HL-60 (cell line): ENCODE data around the gene TMEM253.

Source experiments
- DNase-seq, 2 experiments: peaks; one replicate each; pipeline ENCODE4 v3.0.0-alpha.2; 2010 to 2020; ENCODE audit warnings: low read depth in 1 of 2, low spot score in 1 of 2
- H3K27ac ChIP-seq: fragments of 250-450 bp; sonication (Bioruptor Pico); replicated peaks from 2 replicates; pipeline ENCODE4 v1.5.1; 2020; ENCODE audit warnings: mild to moderate bottlenecking, moderate library complexity
- H3K27me3 ChIP-seq: fragments of 250-450 bp; sonication (Bioruptor Pico); 2 replicates; pipeline ENCODE4 v1.5.1; 2021; ENCODE audit warnings: mild to moderate bottlenecking, moderate library complexity; ENCODE audit not compliant: insufficient read depth, poor library complexity, severe bottlenecking
- H3K4me3 ChIP-seq: replicated peaks from 2 replicates; pipeline ENCODE4 v1.5.1; 2011; ENCODE audit warnings: mild to moderate bottlenecking, control low read depth, low read length; ENCODE audit not compliant: insufficient read depth
- CTCF ChIP-seq: IDR thresholded peaks from one replicate; pipeline ENCODE4 v1.5.1; 2011; ENCODE audit warnings: low read length, control low read depth, inconsistent platforms; ENCODE audit not compliant: insufficient read depth
- GABPA ChIP-seq: IDR thresholded peaks from 2 replicates; pipeline ENCODE4 v1.6.1; 2012; ENCODE audit warnings: low read depth
- POLR2AphosphoS5 ChIP-seq: IDR thresholded peaks from 2 replicates; pipeline ENCODE4 v1.6.1; 2012; ENCODE audit warnings: low read depth
- REST ChIP-seq: IDR thresholded peaks from 2 replicates; pipeline ENCODE4 v1.6.1; 2012; ENCODE audit warnings: low read depth; ENCODE audit not compliant: insufficient replicate concordance
- SPI1 ChIP-seq: IDR thresholded peaks from 2 replicates; pipeline ENCODE4 v1.6.1; 2012; ENCODE audit warnings: low read depth, mild to moderate bottlenecking, borderline replicate concordance

TMEM253 gene

GRCh38 chr14:21106176-21106497 lies 5.3 kb downstream of the TMEM253 start:
- Histone ChIP-seq H3K4me3 (peak overlapping the region; percentile 17; the same call in 1 of the 2 replicates), H3K27ac (peak overlapping the region; percentile 40)

GRCh38 chr14:21106498-21107282 lies 5.8 kb downstream of the TMEM253 start:
- no peaks in the 10 kb centered on the region for H3K27me3 ChIP-seq
- H3K27ac ChIP-seq, result peak overlapping the region; percentile 40
- peak overlapping the region; percentile 17; the same call in 1 of the 2 replicates for H3K4me3 ChIP-seq
- TF ChIP-seq SPI1 (no peak), CTCF (peak; percentile 90)
- peak; percentile 63 to 87 for DNase-seq

More at GRCh38 chr14:21106176-21106497, 5.3 kb downstream of the TMEM253 start:
- TF ChIP-seq GABPA (no peak), SPI1 (no peak), REST (no peak), POLR2AphosphoS5 (no peak), CTCF (no peak)
- peak in 1 of 2 experiments; percentile 55 for DNase-seq
- H3K27me3 ChIP-seq, result no peaks in the 10 kb centered on the region

- peak overlapping the region; percentile 40 for H3K27ac ChIP-seq
- no peak for TF ChIP-seq SPI1
- TF ChIP-seq GABPA, result no peak
- TF ChIP-seq CTCF, result no peak
- TF ChIP-seq REST, result no peak
- no peak for TF ChIP-seq POLR2AphosphoS5
- no peaks in the 10 kb centered on the region for H3K27me3 ChIP-seq
- H3K4me3 ChIP-seq, result no peak overlapping the region
- no peak for DNase-seq
Observed at GRCh38 chr14:21107283-21107800, 6.5 kb downstream of the TMEM253 start.
